Measurements from ENCODE around the gene DIDO1.

Gene DIDO1

GRCh38 chr20:62951143-62951895 is 25.0 kb upstream of the DIDO1 start:
- H3K4me3 ChIP-seq (ENCODE audit: insufficient read depth, low read length, poor library complexity, severe bottlenecking), result no peak overlapping the region

GRCh38 chr20:62950741-62951140 is 24.4 kb upstream of the DIDO1 start:
- Histone ChIP-seq H3F3A (ENCODE audit: insufficient read depth) (peaks cover 18% of the 10 kb centered on the region), H3K36me3 (ENCODE audit: low read length) (peaks cover 12% of the 10 kb centered on the region; the same call in 1 of the 2 replicates), H3K27ac (ENCODE audit: low read depth, low read length) (no peak overlapping the region), H4K20me1 (ENCODE audit: low read depth, low read length) (no peaks in the 10 kb centered on the region), H3K79me2 (ENCODE audit: insufficient read depth, low read length) (peaks cover 27% of the 10 kb centered on the region), H3K9me3 (ENCODE audit: insufficient read depth, low read length) (no peaks in the 10 kb centered on the region; the same call in 1 of the 2 replicates), H2AFZ (ENCODE audit: low read depth, low read length, severe bottlenecking) (no peak overlapping the region), H3K9me2 (replicated peaks; ENCODE audit: insufficient read depth, low read length) (no peaks in the 10 kb centered on the region), H3K27me3 (ENCODE audit: low read length) (no peaks in the 10 kb centered on the region), H3K4me2 (ENCODE audit: low read depth, low read length, poor library complexity, severe bottlenecking) (no peak overlapping the region), H3K9ac (ENCODE audit: low read length) (no peak overlapping the region), H3K4me3 (ENCODE audit: insufficient read depth, low read length, poor library complexity, severe bottlenecking) (no peak overlapping the region)
- TF ChIP-seq EZH2phosphoT487 (conservative IDR thresholded peaks at IDR 0.05; ENCODE audit: low read length) (no peak), CTCF (IDR thresholded peaks at IDR 0.05; ENCODE audit: insufficient read depth, low read length, poor library complexity, severe bottlenecking) (no peak)

More at GRCh38 chr20:62951143-62951895, 25.0 kb upstream of the DIDO1 start:
- peaks cover 18% of the 10 kb centered on the region for H3F3A ChIP-seq (ENCODE audit: insufficient read depth)
- peaks cover 12% of the 10 kb centered on the region; the same call in 1 of the 2 replicates for H3K36me3 ChIP-seq (ENCODE audit: low read length)
- H3K9ac ChIP-seq (ENCODE audit: low read length), result no peak overlapping the region
- no peak for TF ChIP-seq CTCF (IDR thresholded peaks at IDR 0.05; ENCODE audit: insufficient read depth, low read length, poor library complexity, severe bottlenecking)
- no peak for TF ChIP-seq EZH2phosphoT487 (conservative IDR thresholded peaks at IDR 0.05; ENCODE audit: low read length)
- no peaks in the 10 kb centered on the region for H4K20me1 ChIP-seq (ENCODE audit: low read depth, low read length)
- peaks cover 29% of the 10 kb centered on the region for H3K79me2 ChIP-seq (ENCODE audit: insufficient read depth, low read length)
- H3K27ac ChIP-seq (ENCODE audit: low read depth, low read length), result no peak overlapping the region
- no peak overlapping the region for H2AFZ ChIP-seq (ENCODE audit: low read depth, low read length, severe bottlenecking)
- H3K9me3 ChIP-seq (ENCODE audit: insufficient read depth, low read length), result no peaks in the 10 kb centered on the region; the same call in 1 of the 2 replicates
- H3K4me2 ChIP-seq (ENCODE audit: low read depth, low read length, poor library complexity, severe bottlenecking), result no peak overlapping the region
- no peaks in the 10 kb centered on the region for H3K27me3 ChIP-seq (ENCODE audit: low read length)
- no peaks in the 10 kb centered on the region for H3K9me2 ChIP-seq (replicated peaks; ENCODE audit: insufficient read depth, low read length)

- no peak overlapping the region for H3K4me3 ChIP-seq (ENCODE audit: insufficient read depth, low read length, poor library complexity, severe bottlenecking)
- H3K9me3 ChIP-seq (ENCODE audit: insufficient read depth, low read length), result no peaks in the 10 kb centered on the region; the same call in 1 of the 2 replicates
- H3K36me3 ChIP-seq (ENCODE audit: low read length), result peaks cover 12% of the 10 kb centered on the region; the same call in 1 of the 2 replicates
- H2AFZ ChIP-seq (ENCODE audit: low read depth, low read length, severe bottlenecking), result no peak overlapping the region
- no peaks in the 10 kb centered on the region for H4K20me1 ChIP-seq (ENCODE audit: low read depth, low read length)
- no peak overlapping the region for H3K4me2 ChIP-seq (ENCODE audit: low read depth, low read length, poor library complexity, severe bottlenecking)
- peaks cover 19% of the 10 kb centered on the region for H3K79me2 ChIP-seq (ENCODE audit: insufficient read depth, low read length)
- no peaks in the 10 kb centered on the region for H3K27me3 ChIP-seq (ENCODE audit: low read length)
- no peaks in the 10 kb centered on the region for H3K9me2 ChIP-seq (replicated peaks; ENCODE audit: insufficient read depth, low read length)
- TF ChIP-seq EZH2phosphoT487 (conservative IDR thresholded peaks at IDR 0.05; ENCODE audit: low read length) (no peak), CTCF (IDR thresholded peaks at IDR 0.05; ENCODE audit: insufficient read depth, low read length, poor library complexity, severe bottlenecking) (no peak)
- H3K9ac ChIP-seq (ENCODE audit: low read length), result no peak overlapping the region
- no peak overlapping the region for H3K27ac ChIP-seq (ENCODE audit: low read depth, low read length)
- H3F3A ChIP-seq (ENCODE audit: insufficient read depth), result peaks cover 18% of the 10 kb centered on the region
Observed at GRCh38 chr20:62949962-62950361, 23.7 kb upstream of the DIDO1 start.

Data from SU-DHL-6 (cell line).